Mammary epithelial cell (primary cell): ENCODE results near the gene MAPK8.

ENCODE experiments used
- CTCF ChIP-seq, 2 donors: IDR thresholded peaks in 1 of 2; conservative IDR thresholded peaks in 1 of 2; 2 replicates each; pipeline ENCODE4 v1.5.1; 2011 to 2012; ENCODE audit warnings: inconsistent platforms in 2 of 2, low read length in 2 of 2, mild to moderate bottlenecking in 2 of 2, control low read depth in 1 of 2, low read depth in 1 of 2; ENCODE audit not compliant: insufficient read depth in 1 of 2; ENCODE audit errors: extremely low read depth in 1 of 2
- EZH2 ChIP-seq: IDR thresholded peaks from 2 replicates; pipeline ENCODE4 v1.6.1; 2012; ENCODE audit warnings: low read length, inconsistent platforms, borderline replicate concordance

DNA sequence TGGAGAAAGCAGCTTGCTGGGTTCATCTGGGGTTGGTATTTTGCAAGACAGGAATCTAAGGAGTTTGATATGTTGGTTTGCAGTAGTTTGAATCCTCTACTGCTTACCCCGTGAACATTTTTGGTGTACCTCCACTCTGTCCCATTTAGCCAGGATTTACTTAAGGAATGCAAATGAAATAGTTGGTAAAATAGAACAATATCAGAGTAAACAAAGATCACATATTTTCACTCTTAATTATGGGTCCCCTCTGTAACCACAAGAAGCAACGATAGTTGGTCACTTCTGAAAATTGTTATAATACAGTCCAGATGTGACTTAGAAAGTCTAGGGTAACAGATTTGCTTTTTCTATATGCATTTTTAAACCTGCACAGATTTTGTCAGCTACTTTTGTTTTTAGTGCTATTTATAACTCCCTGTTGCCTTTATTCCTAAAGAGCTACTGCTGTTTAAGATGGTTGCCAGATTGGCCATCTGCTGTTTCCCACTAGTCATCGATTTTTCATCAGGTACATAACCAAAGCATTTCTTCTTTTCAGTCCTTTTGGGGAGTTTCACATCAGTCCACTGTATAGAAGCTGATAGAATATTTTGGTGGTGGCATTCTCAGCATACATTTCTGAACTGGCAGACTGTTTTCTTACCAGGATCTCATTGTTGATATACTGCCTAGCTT, 37.6 kb downstream of the MAPK8 start:
- TF ChIP-seq CTCF (conservative IDR thresholded peaks at IDR 0.05 in 1 of 2, IDR thresholded peaks at IDR 0.05 in 1 of 2; ENCODE audit: extremely low read depth in 1 of 2, insufficient read depth in 1 of 2, low read depth in 1 of 2, low read length in 2 of 2): no peak
- no peak for TF ChIP-seq EZH2
